B cell (primary cell): Measurements from ENCODE around the gene SPOCK1. TPM values are rescaled to one million over a fixed set of nuclear protein-coding genes. Genes with fewer than 3 reads are reported as not detected.

Experiments used
- ATAC-seq: fragments of 200-7000 bp; cut with Tn5 transposase; one replicate; pipeline ENCODE4 v1.10.0; 2021; ENCODE audit warnings: low read depth, mild to moderate bottlenecking, moderate number of reproducible peaks, moderate library complexity
- CTCF ChIA-PET: fragments of 350-600 bp; sonication (Branson Sonifier 250); formaldehyde crosslinking; loops from one replicate; lab custom pipeline; 2021; ENCODE audit warnings: antibody characterized with exemption, inconsistent platforms; lab: Charles Lee
- POLR2A ChIA-PET: fragments of 350-600 bp; sonication (Branson Sonifier 250); formaldehyde crosslinking; loops from one replicate; lab custom pipeline; 2021; ENCODE audit warnings: antibody characterized with exemption; lab: Charles Lee
- DNase-seq: peaks from one replicate; pipeline ENCODE4 v3.0.0; 2013
- H2AFZ ChIP-seq: 2 replicates; pipeline ENCODE4 v1.6.1; 2012; ENCODE audit warnings: mild to moderate bottlenecking, low read depth, low read length; ENCODE audit not compliant: insufficient read depth, poor library complexity, severe bottlenecking
- H3K27ac ChIP-seq, 2 donors: 1 replicate in 1 of 2; 2 replicates in 1 of 2; pipeline ENCODE4 v1.5.1; 2012 to 2013; ENCODE audit warnings: low read length in 2 of 2, mild to moderate bottlenecking in 2 of 2, moderate library complexity in 1 of 2
- H3K27me3 ChIP-seq, 4 experiments: fragments of 200-600 bp in 1 of 4; sonication (generic) in 1 of 4; replicated peaks in 1 of 4; 1 replicate in 2 of 4; 2 replicates in 2 of 4; pipeline versions ENCODE4 v1.6.1 to v1.7.0; 2013 to 2016; ENCODE audit warnings: low read length in 3 of 4, mild to moderate bottlenecking in 2 of 4, mixed read lengths in 1 of 4, moderate library complexity in 1 of 4; ENCODE audit not compliant: insufficient read depth in 4 of 4, control insufficient read depth in 3 of 4; ENCODE audit errors: control extremely low read depth in 1 of 4
- H3K36me3 ChIP-seq, 2 experiments: replicated peaks in 1 of 2; 1 replicate in 1 of 2; 2 replicates in 1 of 2; pipeline versions ENCODE4 v1.6.1 to v1.7.1; 2013; ENCODE audit warnings: low read length in 1 of 2; ENCODE audit not compliant: insufficient read depth in 2 of 2, control insufficient read depth in 1 of 2; ENCODE audit errors: control extremely low read depth in 1 of 2, extremely low read depth in 1 of 2
- H3K4me1 ChIP-seq, 2 donors: fragments of 200-600 bp in 1 of 2; sonication (generic) in 1 of 2; 1 replicate in 1 of 2; 2 replicates in 1 of 2; pipeline versions ENCODE4 v1.5.1 to v1.6.1; 2013 to 2017; ENCODE audit warnings: low read length in 2 of 2; ENCODE audit not compliant: control insufficient read depth in 2 of 2, insufficient read depth in 2 of 2
- H3K4me2 ChIP-seq: replicated peaks from 2 replicates; pipeline ENCODE3; 2012; ENCODE audit warnings: mild to moderate bottlenecking, low read depth, low read length; ENCODE audit not compliant: poor library complexity, severe bottlenecking
- H3K4me3 ChIP-seq, 5 experiments: fragments of 200-600 bp in 1 of 5; sonication (generic) in 1 of 5; 1 replicate in 3 of 5; 2 replicates in 2 of 5; pipeline versions ENCODE4 v1.5.1 to v1.7.0; 2011 to 2016; ENCODE audit warnings: low read length in 4 of 5, mild to moderate bottlenecking in 4 of 5, low read depth in 2 of 5, control low read depth in 1 of 5, moderate library complexity in 1 of 5; ENCODE audit not compliant: insufficient read depth in 1 of 5; ENCODE audit errors: control extremely low read depth in 1 of 5, extremely low read depth in 1 of 5
- H3K79me2 ChIP-seq: fragments of 200-600 bp; sonication (generic); one replicate; pipeline ENCODE4 v1.6.0; 2016; ENCODE audit warnings: low read length; ENCODE audit not compliant: control insufficient read depth, insufficient read depth
- H3K9ac ChIP-seq: fragments of 200-600 bp; sonication (generic); 2 replicates; pipeline ENCODE4 v1.6.1; 2017; ENCODE audit warnings: mild to moderate bottlenecking, low read length, moderate library complexity
- H3K9me3 ChIP-seq, 3 donors: one replicate each; pipeline versions ENCODE4 v1.6.1 to v1.7.1; 2013; ENCODE audit warnings: low read length in 2 of 3; ENCODE audit not compliant: control insufficient read depth in 2 of 3, insufficient read depth in 1 of 3; ENCODE audit errors: control extremely low read depth in 1 of 3
- H4K20me1 ChIP-seq: 2 replicates; pipeline ENCODE4 v1.6.0; 2012; ENCODE audit warnings: mild to moderate bottlenecking, low read length; ENCODE audit not compliant: insufficient read depth, control insufficient read depth, poor library complexity, severe bottlenecking
- H3K27ac Mint-ChIP-seq: one replicate; pipeline ENCODE4 v1.8.0; 2021; ENCODE audit warnings: mixed read lengths
- H3K27me3 Mint-ChIP-seq: one replicate; pipeline ENCODE4 v1.8.0; 2021; ENCODE audit warnings: mixed read lengths
- H3K4me1 Mint-ChIP-seq: one replicate; pipeline ENCODE4 v1.8.0; 2021; ENCODE audit warnings: mixed read lengths
- H3K4me3 Mint-ChIP-seq: one replicate; pipeline ENCODE4 v1.8.0; 2021; ENCODE audit warnings: mixed read lengths
- H3K9me3 Mint-ChIP-seq: one replicate; pipeline ENCODE4 v1.8.0; 2022; ENCODE audit warnings: mixed read lengths; ENCODE audit not compliant: insufficient read depth
- EZH2 ChIP-seq: IDR thresholded peaks from 2 replicates; pipeline ENCODE4 v1.6.1; 2012; ENCODE audit warnings: borderline replicate concordance, low read depth, mild to moderate bottlenecking, moderate library complexity, low read length; ENCODE audit not compliant: insufficient read depth, poor library complexity, severe bottlenecking
- WGBS: methylation state at CpG from one replicate; pipeline ENCODE4 v1.1.5; 2013; ENCODE audit warnings: missing lambda C conversion rate; ENCODE audit not compliant: insufficient coverage; 5-methylcytosine and 5-hydroxymethylcytosine counted together
- intact Hi-C: fragments of 100-400 bp; cut with micrococcal nuclease; formaldehyde crosslinking; loops from one replicate; pipeline ENCODE4 v1.10.0; 2022
- polyA plus RNA-seq: library from polyadenylated mRNA; depleted of rRNA; stranded (reverse); fragments of >200 nt; gene quantifications from 2 replicates; pipeline ENCODE4 v1.2.3, GENCODE V29; 2012
- total RNA-seq, 2 donors: library from RNA; stranded (reverse); fragments of 120-200 nt in 1 of 2; gene quantifications; 1 replicate in 1 of 2; 2 replicates in 1 of 2; pipeline versions ENCODE4 v1.2.3 to v1.2.4, GENCODE V29; 2013 to 2022
- TF ChIP-seq, protein P1 (sequence below): fragments of 200-600 bp; IDR thresholded peaks from one replicate; pipeline ENCODE4 v1.8.0; 2022; ENCODE audit warnings: antibody characterized with exemption, mild to moderate bottlenecking

The SPOCK1 gene
- total and polyA plus RNA-seq, 2 donors (not counting 1 experiment from before 2014, with no cell fraction given), result not detected

DNA sequence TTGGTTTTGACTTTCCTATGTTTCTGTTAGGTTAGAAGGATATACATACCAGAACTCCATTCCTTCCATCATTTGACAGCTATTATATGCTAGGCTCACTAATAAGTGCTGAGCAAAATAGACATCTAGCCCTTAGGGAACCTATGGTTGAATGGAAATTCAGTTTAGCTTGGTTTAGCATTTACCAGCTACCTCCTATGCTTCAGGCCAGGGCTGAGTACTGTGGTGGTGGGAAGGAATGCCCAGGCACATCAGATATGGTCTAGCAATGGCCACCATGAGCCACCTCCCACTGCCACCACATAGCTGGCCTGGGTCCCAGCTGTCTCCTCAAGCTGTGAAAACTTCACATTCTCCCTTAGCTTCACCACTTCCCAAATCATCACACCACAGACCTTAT lies 89.4 kb downstream of the SPOCK1 start:
- Histone ChIP-seq H3K9me3 (no peaks in the 10 kb centered on the region), H3K4me2 (no peak overlapping the region), H3K4me1 (no peaks in the 10 kb centered on the region), H3K27me3 (no peaks in the 10 kb centered on the region), H3K4me3 (no peak overlapping the region), H3K9ac (no peak overlapping the region), H4K20me1 (no peaks in the 10 kb centered on the region), H3K27ac (no peak overlapping the region), H2AFZ (no peak overlapping the region), H3K79me2 (no peaks in the 10 kb centered on the region), H3K36me3 (no peaks in the 10 kb centered on the region)
- POLR2A ChIA-PET, result no interaction called here
- ATAC-seq, result no peak
- H3K9me3 Mint-ChIP-seq, result no peaks in the 10 kb centered on the region
- no peak overlapping the region for H3K27ac Mint-ChIP-seq
- intact Hi-C loops, result no loop called here
- CTCF ChIA-PET, result no interaction called here
- TF ChIP-seq, protein P1, sequence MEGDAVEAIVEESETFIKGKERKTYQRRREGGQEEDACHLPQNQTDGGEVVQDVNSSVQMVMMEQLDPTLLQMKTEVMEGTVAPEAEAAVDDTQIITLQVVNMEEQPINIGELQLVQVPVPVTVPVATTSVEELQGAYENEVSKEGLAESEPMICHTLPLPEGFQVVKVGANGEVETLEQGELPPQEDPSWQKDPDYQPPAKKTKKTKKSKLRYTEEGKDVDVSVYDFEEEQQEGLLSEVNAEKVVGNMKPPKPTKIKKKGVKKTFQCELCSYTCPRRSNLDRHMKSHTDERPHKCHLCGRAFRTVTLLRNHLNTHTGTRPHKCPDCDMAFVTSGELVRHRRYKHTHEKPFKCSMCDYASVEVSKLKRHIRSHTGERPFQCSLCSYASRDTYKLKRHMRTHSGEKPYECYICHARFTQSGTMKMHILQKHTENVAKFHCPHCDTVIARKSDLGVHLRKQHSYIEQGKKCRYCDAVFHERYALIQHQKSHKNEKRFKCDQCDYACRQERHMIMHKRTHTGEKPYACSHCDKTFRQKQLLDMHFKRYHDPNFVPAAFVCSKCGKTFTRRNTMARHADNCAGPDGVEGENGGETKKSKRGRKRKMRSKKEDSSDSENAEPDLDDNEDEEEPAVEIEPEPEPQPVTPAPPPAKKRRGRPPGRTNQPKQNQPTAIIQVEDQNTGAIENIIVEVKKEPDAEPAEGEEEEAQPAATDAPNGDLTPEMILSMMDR, result no peak
- TF ChIP-seq EZH2, result no peak
- DNase-seq, result no peak
- H3K4me1 Mint-ChIP-seq, result no peaks in the 10 kb centered on the region
- H3K27me3 Mint-ChIP-seq, result no peaks in the 10 kb centered on the region
- H3K4me3 Mint-ChIP-seq, result no peak overlapping the region

DNA sequence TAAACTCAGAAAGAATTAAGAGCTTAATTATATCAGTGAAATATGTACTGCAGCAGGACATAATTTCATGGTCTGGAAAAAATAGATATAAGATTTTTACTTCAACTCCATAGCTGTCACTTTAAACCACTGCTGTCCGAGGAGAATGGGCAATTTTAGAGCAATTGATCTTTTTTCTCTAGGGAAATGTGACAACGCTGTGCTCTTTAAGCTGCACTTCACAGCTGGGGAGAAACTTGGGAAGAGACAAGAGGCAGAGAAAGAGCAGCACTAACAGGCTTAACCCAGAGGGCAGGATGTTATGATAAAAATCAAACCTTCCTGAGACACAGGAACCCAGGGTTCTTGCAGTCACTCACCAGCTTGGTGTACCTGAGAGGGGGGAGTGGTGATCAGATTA lies 92.0 kb downstream of the SPOCK1 start:
- no peaks in the 10 kb centered on the region for H4K20me1 ChIP-seq
- H3K27me3 ChIP-seq, result no peaks in the 10 kb centered on the region
- 100% methylated on average over 1 of the region's 2 CpGs for WGBS
- no peak overlapping the region for H3K4me2 ChIP-seq
- Mint-ChIP-seq H3K9me3 (no peaks in the 10 kb centered on the region), H3K27ac (no peak overlapping the region), H3K4me3 (no peak overlapping the region), H3K27me3 (no peaks in the 10 kb centered on the region), H3K4me1 (no peaks in the 10 kb centered on the region)
- ATAC-seq, result no peak
- H3K4me3 ChIP-seq, result no peak overlapping the region
- H3K9ac ChIP-seq, result no peak overlapping the region
- POLR2A ChIA-PET, result no interaction called here
- H3K79me2 ChIP-seq, result no peaks in the 10 kb centered on the region
- no peaks in the 10 kb centered on the region for H3K36me3 ChIP-seq
- no peak overlapping the region for H2AFZ ChIP-seq
- DNase-seq, result no peak
- CTCF ChIA-PET, result no interaction called here
- H3K4me1 ChIP-seq, result no peaks in the 10 kb centered on the region
- no peak for TF ChIP-seq EZH2
- TF ChIP-seq, protein P1, result no peak
- intact Hi-C loops, result no loop called here
- no peaks in the 10 kb centered on the region for H3K9me3 ChIP-seq
- H3K27ac ChIP-seq, result no peak overlapping the region
